Transverse colon (tissue), 4 donors: Measurements from ENCODE around the gene CATSPERD. TPM values are rescaled to one million over a fixed set of nuclear protein-coding genes. Genes with fewer than 3 reads are reported as not detected.

Experiments
- DNase-seq: peaks from one replicate; pipeline ENCODE4 v3.0.0-alpha.2; 2019
- H3K27ac ChIP-seq, 4 donors: fragments of 200-600 bp; sonication (generic); 2 replicates each; pipeline ENCODE4 v1.5.1; 2016 to 2018; ENCODE audit warnings: inconsistent platforms in 4 of 4
- H3K27me3 ChIP-seq: fragments of 200-600 bp; sonication (generic); 2 replicates; pipeline ENCODE4 v1.5.1; 2017; ENCODE audit warnings: inconsistent platforms
- H3K36me3 ChIP-seq, 4 donors: fragments of 200-600 bp; sonication (generic); 2 replicates each; pipeline ENCODE4 v1.5.1; 2017 to 2019; ENCODE audit warnings: inconsistent platforms in 4 of 4
- H3K4me1 ChIP-seq, 4 donors: fragments of 200-600 bp; sonication (generic); 2 replicates each; pipeline ENCODE4 v1.5.1; 2017 to 2020; ENCODE audit warnings: inconsistent platforms in 4 of 4
- H3K4me3 ChIP-seq, 4 donors: fragments of 200-600 bp; sonication (generic); 1 replicate in 1 of 4; 2 replicates in 3 of 4; pipeline versions ENCODE4 v1.5.1 to v1.6.1; 2017 to 2019; ENCODE audit warnings: inconsistent platforms in 4 of 4
- H3K9me3 ChIP-seq, 2 donors: fragments of 200-600 bp; sonication (generic); 2 replicates each; pipeline ENCODE4 v1.5.1; 2017 to 2019; ENCODE audit warnings: inconsistent platforms in 2 of 2
- EP300 ChIP-seq: sonication (generic); formaldehyde crosslinking; IDR thresholded peaks from one replicate; pipeline ENCODE4 v1.6.1; 2017; ENCODE audit warnings: antibody characterized with exemption, low read depth
- POLR2A ChIP-seq: fragments of 450-650 bp; IDR thresholded peaks from one replicate; pipeline ENCODE4 v1.6.1; 2016; ENCODE audit warnings: antibody characterized with exemption, mild to moderate bottlenecking, moderate library complexity
- POLR2AphosphoS5 ChIP-seq, 3 donors: sonication (generic); formaldehyde crosslinking; IDR thresholded peaks; one replicate each; pipeline ENCODE4 v1.6.1; 2016; ENCODE audit warnings: antibody characterized with exemption in 3 of 3
- WGBS, 2 donors: methylation state at CpG; one replicate each; pipeline ENCODE4 v1.1.5; 2018; ENCODE audit warnings: low coverage in 1 of 2; 5-methylcytosine and 5-hydroxymethylcytosine counted together
- in situ Hi-C, 4 donors: fragments of 200-750 bp; cut with MboI; loops; one replicate each; pipeline versions ENCODE4 v1.15.0 to v1.15.1; 2017; ENCODE audit warnings: low sequenced_read_pairs in 3 of 4, low pct_ligation_motif_present in 1 of 4, low pct_unique_long_range_greater_than_20kb in 1 of 4
- intact Hi-C: fragments of 100-400 bp; cut with DNase I; formaldehyde crosslinking; loops from one replicate; pipeline ENCODE4 v1.15.1; 2023; ENCODE audit warnings: low total_unique reads
- total RNA-seq, 4 donors: library from RNA; depleted of rRNA; stranded (reverse); fragments of >200 nt; gene quantifications; one replicate each; pipeline ENCODE4 v1.1.0, GENCODE V29; 2016
- TF ChIP-seq, protein P1 (sequence below), 5 experiments: fragments of 200-600 bp in 3 of 5; fragments of 450-650 bp in 2 of 5; sonication (generic) in 3 of 5; IDR thresholded peaks; 1 replicate in 2 of 5; 2 replicates in 3 of 5; pipeline ENCODE4 v1.5.1; 2016 to 2017; ENCODE audit warnings: antibody characterized with exemption in 5 of 5, inconsistent platforms in 3 of 5, mild to moderate bottlenecking in 2 of 5, moderate library complexity in 1 of 5

Gene CATSPERD
- total RNA-seq, 4 donors from 2014 or later, result not detected

DNA sequence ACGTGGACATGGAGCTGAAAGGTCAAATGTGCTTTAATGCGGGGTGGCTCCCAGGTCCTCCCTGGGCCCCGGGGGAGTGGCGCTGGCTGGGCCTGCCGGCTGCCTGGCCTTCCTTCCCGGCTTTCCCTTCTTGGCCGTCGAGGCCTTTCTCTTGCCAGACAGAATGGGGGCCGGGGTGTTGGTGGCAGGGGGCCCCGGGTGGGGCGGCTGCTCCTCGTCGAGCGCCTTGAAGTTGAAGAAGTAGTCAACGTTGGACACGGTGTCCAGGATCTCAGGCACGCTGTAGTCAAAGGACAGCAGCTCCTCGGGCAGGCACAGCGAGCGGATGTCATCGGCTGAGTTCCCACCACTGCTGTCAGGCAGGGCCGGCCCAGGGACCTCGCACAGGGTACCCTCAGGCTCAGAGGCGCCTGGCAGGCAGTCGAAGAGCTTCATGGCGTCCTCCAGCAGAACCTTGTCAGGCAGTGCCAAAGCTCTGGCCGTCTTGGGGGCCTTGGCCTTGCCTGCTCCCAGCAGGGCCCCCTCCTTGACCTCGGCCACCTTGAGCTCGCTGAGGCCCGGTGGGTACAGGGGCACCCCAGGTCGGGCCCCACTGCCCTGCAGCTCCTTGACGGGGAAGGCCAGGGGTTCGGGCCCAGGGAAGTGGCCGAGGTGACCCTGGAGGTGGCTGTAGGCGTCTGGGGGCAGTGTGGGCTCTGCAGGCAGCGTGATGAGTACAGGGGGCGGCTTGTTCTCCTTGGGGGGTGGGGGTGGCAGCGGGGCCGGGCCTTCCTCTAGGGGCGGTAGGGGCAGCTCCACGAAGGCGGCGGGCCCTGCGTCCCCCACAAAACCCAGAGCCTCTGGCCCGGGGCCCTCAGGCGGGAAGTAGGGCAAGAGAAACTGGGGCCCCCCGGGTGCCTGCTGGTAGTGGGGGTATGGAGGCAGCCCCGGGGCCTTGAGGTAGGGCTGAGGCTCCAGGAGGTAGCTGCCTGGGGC is 62.8 kb downstream of the CATSPERD start:
- H3K36me3 ChIP-seq, result peaks cover 0 to 32% (median 17%) of the 10 kb centered on the region in 4 donors
- 90% methylated on average over 28 of the region's 48 CpGs; no CpG with 5 or more reads in 1 of the 2 donors for WGBS, 2 donors

DNA sequence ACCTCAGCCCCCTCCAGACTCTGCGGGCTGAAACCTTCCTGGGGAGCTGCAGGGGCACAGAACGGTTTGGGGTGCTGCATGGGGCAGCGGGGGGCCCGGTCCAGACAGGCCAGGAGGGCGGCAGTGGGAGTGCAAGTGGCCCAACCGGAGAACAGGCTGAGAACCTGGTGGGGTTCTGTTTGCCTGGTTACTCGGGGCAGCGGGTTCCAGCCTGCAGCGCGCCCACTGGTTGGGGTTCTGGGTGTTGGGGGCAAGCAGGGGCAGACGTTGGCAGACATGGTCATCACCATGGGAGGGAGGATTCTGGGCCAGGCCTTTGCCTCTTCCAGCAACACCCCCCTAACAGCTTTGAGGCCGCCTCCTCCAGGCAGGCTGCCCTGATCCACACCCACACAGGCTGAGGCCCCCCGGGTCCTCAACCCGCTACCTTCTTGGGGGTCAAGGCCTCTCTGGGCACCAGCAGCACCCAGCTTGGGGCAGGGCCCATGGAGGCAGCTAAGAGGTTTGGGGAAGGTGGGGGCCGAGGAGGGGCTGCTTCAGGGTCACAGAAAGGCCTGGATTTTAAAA is 64.2 kb downstream of the CATSPERD start, which contains the start of gene PRR22:
PRR22 (minus strand) TSS at position 166 of the 567 bp plus-strand sequence; CDS start at position 80, 86 bp downstream.
- intact Hi-C loops, result no loop called here
- Histone ChIP-seq H3K4me1 (no peaks in the 10 kb centered on the region), H3K27ac (no peak within 1 kb of the TSS), H3K36me3 (peaks cover 0 to 43% (median 20%) of the 10 kb centered on the region in 4 donors), H3K27me3 (no peaks in the 10 kb centered on the region), H3K4me3 (no peak within 1 kb of the TSS), H3K9me3 (no peaks in the 10 kb centered on the region)
- DNase-seq, result no peak
- TF ChIP-seq, protein P1, sequence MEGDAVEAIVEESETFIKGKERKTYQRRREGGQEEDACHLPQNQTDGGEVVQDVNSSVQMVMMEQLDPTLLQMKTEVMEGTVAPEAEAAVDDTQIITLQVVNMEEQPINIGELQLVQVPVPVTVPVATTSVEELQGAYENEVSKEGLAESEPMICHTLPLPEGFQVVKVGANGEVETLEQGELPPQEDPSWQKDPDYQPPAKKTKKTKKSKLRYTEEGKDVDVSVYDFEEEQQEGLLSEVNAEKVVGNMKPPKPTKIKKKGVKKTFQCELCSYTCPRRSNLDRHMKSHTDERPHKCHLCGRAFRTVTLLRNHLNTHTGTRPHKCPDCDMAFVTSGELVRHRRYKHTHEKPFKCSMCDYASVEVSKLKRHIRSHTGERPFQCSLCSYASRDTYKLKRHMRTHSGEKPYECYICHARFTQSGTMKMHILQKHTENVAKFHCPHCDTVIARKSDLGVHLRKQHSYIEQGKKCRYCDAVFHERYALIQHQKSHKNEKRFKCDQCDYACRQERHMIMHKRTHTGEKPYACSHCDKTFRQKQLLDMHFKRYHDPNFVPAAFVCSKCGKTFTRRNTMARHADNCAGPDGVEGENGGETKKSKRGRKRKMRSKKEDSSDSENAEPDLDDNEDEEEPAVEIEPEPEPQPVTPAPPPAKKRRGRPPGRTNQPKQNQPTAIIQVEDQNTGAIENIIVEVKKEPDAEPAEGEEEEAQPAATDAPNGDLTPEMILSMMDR (IDR thresholded peaks at IDR 0.05), result no peak
- no peak for TF ChIP-seq POLR2AphosphoS5 (IDR thresholded peaks at IDR 0.05)
- 95 to 100% methylated on average over 3 to 12 of the region's 15 CpGs for WGBS, 2 donors
- in situ Hi-C loops, result no loop called here

More for the DNA sequence above, 62.8 kb downstream of the CATSPERD start:
- in situ Hi-C loops (no loop called here), intact Hi-C loops (no loop called here)
- Histone ChIP-seq H3K9me3 (no peaks in the 10 kb centered on the region), H3K4me3 (no peak overlapping the region), H3K4me1 (no peaks in the 10 kb centered on the region), H3K27ac (no peak overlapping the region), H3K27me3 (no peaks in the 10 kb centered on the region)
- no peak for DNase-seq
- TF ChIP-seq POLR2AphosphoS5 (IDR thresholded peaks at IDR 0.05), result no peak
- TF ChIP-seq EP300, result no peak
- no peak for TF ChIP-seq POLR2A
- TF ChIP-seq, protein P1 (IDR thresholded peaks at IDR 0.05), result no peak

DNA sequence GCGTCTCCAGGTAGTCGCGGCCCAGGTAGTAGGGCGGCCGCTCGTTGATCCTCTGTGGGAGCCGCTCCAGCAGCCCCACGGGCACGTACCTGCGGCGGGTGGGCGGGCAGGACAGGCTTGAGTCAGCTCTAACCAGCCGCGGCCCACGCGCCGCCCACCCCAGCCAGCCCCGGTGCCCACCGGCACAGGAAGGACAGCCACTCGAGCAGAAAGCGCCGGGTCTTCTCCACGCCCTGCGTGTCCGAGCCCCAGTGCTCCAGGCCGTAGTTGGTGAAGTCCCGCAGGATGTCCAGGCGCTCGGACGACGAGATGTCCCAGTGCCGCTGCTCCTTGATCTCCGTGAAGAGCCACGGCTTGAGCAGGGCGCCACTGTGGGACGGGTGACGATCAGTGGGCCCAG is 65.0 kb downstream of the CATSPERD start:
- H3K27ac ChIP-seq, result no peak overlapping the region
- no peak for TF ChIP-seq EP300
- WGBS, 2 donors, result 100% methylated on average over 3 of the region's 37 CpGs; no CpG with 5 or more reads in 1 of the 2 donors
- intact Hi-C loops, result no loop called here
- DNase-seq, result no peak
- in situ Hi-C loops, result no loop called here
- peaks cover 0 to 47% (median 20%) of the 10 kb centered on the region in 4 donors for H3K36me3 ChIP-seq
- no peaks in the 10 kb centered on the region for H3K9me3 ChIP-seq
- no peaks in the 10 kb centered on the region for H3K27me3 ChIP-seq
- H3K4me1 ChIP-seq, result peaks cover 0 to 7% (median 6%) of the 10 kb centered on the region in 4 donors
- no peak overlapping the region for H3K4me3 ChIP-seq

DNA sequence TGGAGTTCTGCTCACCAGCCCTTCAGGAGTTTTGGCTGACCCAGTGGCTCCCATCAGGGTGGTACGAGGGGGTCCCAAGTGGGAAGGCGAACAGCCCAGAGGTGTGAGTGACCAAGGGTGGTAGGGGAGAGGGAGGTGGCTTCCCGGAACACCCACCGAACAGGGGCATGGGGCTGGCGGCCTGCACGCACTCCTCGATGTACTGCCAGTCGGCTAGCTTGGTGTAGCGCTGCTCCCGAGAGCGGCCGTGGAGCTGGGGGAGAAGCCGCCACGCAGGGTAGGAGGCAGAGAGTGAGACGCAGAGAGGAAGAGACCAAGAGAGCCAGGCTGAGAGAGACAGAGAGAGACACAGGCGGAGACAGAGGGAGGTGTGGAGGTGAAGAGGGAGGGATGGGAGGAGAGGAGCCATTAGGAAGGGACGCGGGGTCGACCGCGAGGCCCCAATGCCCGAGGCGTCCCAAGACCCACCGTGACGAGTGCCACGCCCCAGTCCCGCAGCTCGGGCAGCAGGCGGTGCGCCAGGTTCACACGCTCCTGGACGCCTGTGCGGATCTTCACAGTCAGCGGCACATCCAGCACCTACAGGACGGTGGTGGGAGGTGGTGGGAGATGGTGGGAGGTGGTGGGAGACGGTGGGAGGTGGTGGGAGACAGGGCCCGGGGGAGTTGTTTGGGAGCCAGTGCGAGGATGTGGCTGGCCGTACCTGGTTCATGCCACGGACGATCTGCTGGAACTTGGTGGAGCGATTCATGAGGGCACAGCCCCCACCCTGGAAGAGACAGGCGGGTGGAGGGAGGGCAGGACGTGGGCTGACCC is 66.4 kb downstream of the CATSPERD start:
- no peak for DNase-seq
- intact Hi-C loops, result no loop called here
- no peaks in the 10 kb centered on the region for H3K9me3 ChIP-seq
- H3K27ac ChIP-seq, result no peak overlapping the region
- in situ Hi-C loops, result no loop called here
- TF ChIP-seq EP300 (no peak), POLR2AphosphoS5 (IDR thresholded peaks at IDR 0.05) (no peak), POLR2A (no peak)
- TF ChIP-seq, protein P1 (IDR thresholded peaks at IDR 0.05), result no peak
- WGBS, 2 donors, result 94% methylated on average over 42 of the region's 44 CpGs; no CpG with 5 or more reads in 1 of the 2 donors
- H3K27me3 ChIP-seq, result no peaks in the 10 kb centered on the region
- peaks cover 0 to 47% (median 20%) of the 10 kb centered on the region in 4 donors for H3K36me3 ChIP-seq
- H3K4me1 ChIP-seq, result peaks cover 0 to 7% (median 6%) of the 10 kb centered on the region in 4 donors
- H3K4me3 ChIP-seq, result no peak overlapping the region
